HepG2 (cell line): ENCODE data around the gene S100A6. TPM values are rescaled to one million over a fixed set of nuclear protein-coding genes. Genes with fewer than 3 reads are reported as not detected.

ENCODE experiments used
- ARID5B ChIP-seq: IDR thresholded peaks from 2 replicates; pipeline ENCODE4 v1.4.0; 2020; ENCODE audit warnings: mild to moderate bottlenecking, missing genetic modification reagents
- CSRNP2 ChIP-seq: sonication (generic); formaldehyde crosslinking; conservative IDR thresholded peaks from 2 replicates; pipeline ENCODE4 v1.8.0; 2022; ENCODE audit warnings: low read depth, missing genetic modification reagents
- MED1 ChIP-seq: sonication (generic); formaldehyde crosslinking; IDR thresholded peaks from 2 replicates; pipeline ENCODE4 v1.4.0; 2020; ENCODE audit warnings: missing genetic modification reagents
- NCOA2 ChIP-seq: sonication (generic); formaldehyde crosslinking; IDR thresholded peaks from 2 replicates; pipeline ENCODE4 v1.8.0; 2022; ENCODE audit warnings: inconsistent platforms
- NFE2 ChIP-seq: sonication (generic); formaldehyde crosslinking; IDR thresholded peaks from 2 replicates; pipeline ENCODE4 v1.4.0; 2020; ENCODE audit warnings: missing genetic modification reagents
- PRDM10 ChIP-seq: sonication (generic); formaldehyde crosslinking; IDR thresholded peaks from 2 replicates; pipeline ENCODE4 v1.4.0; 2020; ENCODE audit warnings: low read depth, missing genetic modification reagents
- PTBP1 ChIP-seq: fragments of 200-400 bp; formaldehyde crosslinking; IDR thresholded peaks from 2 replicates; pipeline ENCODE4 v1.6.1; 2018; ENCODE audit warnings: low read length, low read depth; ENCODE audit not compliant: poor library complexity, severe bottlenecking
- SAP130 ChIP-seq: IDR thresholded peaks from 2 replicates; pipeline ENCODE4 v1.6.1; 2016; ENCODE audit warnings: low read depth
- SIX4 ChIP-seq: sonication (generic); formaldehyde crosslinking; IDR thresholded peaks from 2 replicates; pipeline ENCODE4 v1.4.0; 2020; ENCODE audit warnings: missing genetic modification reagents
- THAP11 ChIP-seq: IDR thresholded peaks from 2 replicates; pipeline ENCODE4 v1.6.1; 2016; ENCODE audit warnings: missing biosample characterization, missing genetic modification reagents
- YEATS2 ChIP-seq: sonication (generic); formaldehyde crosslinking; IDR thresholded peaks from 2 replicates; pipeline ENCODE4 v1.4.0; 2020; ENCODE audit warnings: missing genetic modification reagents, borderline replicate concordance
- YEATS4 ChIP-seq: sonication (generic); formaldehyde crosslinking; IDR thresholded peaks from 2 replicates; pipeline ENCODE4 v1.4.0; 2020; ENCODE audit warnings: missing genetic modification reagents, borderline replicate concordance
- ZFX ChIP-seq: sonication (generic); formaldehyde crosslinking; IDR thresholded peaks from 2 replicates; pipeline ENCODE4 v1.4.0; 2020; ENCODE audit warnings: mild to moderate bottlenecking, low read depth, missing genetic modification reagents, moderate library complexity
- ZIK1 ChIP-seq: sonication (generic); formaldehyde crosslinking; IDR thresholded peaks from 2 replicates; pipeline ENCODE4 v1.5.0; 2020; ENCODE audit warnings: mild to moderate bottlenecking, low read depth, missing genetic modification reagents, borderline replicate concordance
- ZNF350 ChIP-seq: sonication (generic); formaldehyde crosslinking; IDR thresholded peaks from 2 replicates; pipeline ENCODE4 v1.4.0; 2020; ENCODE audit warnings: mild to moderate bottlenecking, low read depth, missing genetic modification reagents, borderline replicate concordance
- ZNF691 ChIP-seq: sonication (generic); formaldehyde crosslinking; IDR thresholded peaks from 2 replicates; pipeline ENCODE4 v1.4.0; 2020; ENCODE audit warnings: missing genetic modification reagents, low read depth, mild to moderate bottlenecking, borderline replicate concordance
- polyA plus RNA-seq, 8 experiments: library from polyadenylated mRNA; depleted of rRNA in 3 of 8; stranded (reverse) in 7 of 8; unstranded in 1 of 8; fragments of >200 nt; fragmentation: Illumina TruSeq in 4 of 8; extraction: Trizol in 4 of 8; gene quantifications; 2 replicates each; pipeline versions ENCODE4 v1.2.1 to v1.2.3, GENCODE V29; 2011 to 2016; ENCODE audit warnings: low read depth in 4 of 8, missing spikeins in 1 of 8, mixed read lengths in 1 of 8; ENCODE audit not compliant: insufficient read depth in 1 of 8
- total RNA-seq, 5 experiments: library from RNA; depleted of rRNA; stranded (reverse); fragments of >200 nt; fragmentation: Illumina TruSeq; extraction: Trizol; gene quantifications; 2 replicates each; pipeline ENCODE4 v1.2.3, GENCODE V29; 2016; ENCODE audit warnings: low read depth in 1 of 5

The S100A6 gene
- total and polyA plus RNA-seq, 2 of the 13 experiments (the other 11 are each of a cell fraction or from before 2014, with no cell fraction given): 72.9 to 85.0 TPM

GRCh38 chr1:153506831-153507413, 28.9 kb downstream of the S100A6 start (continued):
- TF ChIP-seq THAP11 (no peak), NCOA2 (CRISPR knock-in tag) (0 out of 2 replicates have a peak, but pooled peaks have one; percentile 22), YEATS2 (CRISPR knock-in tag) (no peak), ZFX (CRISPR knock-in tag) (peak; percentile 48; the same call in 1 of the 2 replicates), ARID5B (CRISPR knock-in tag) (peak; percentile 73), NFE2 (CRISPR knock-in tag) (no peak), PTBP1 (no peak), CSRNP2 (CRISPR knock-in tag) (no peak), PRDM10 (CRISPR knock-in tag) (no peak), ZNF691 (0 out of 2 replicates have a peak, but pooled peaks have one; percentile 55), SAP130 (CRISPR knock-in tag) (peak; percentile 53), ZNF350 (CRISPR knock-in tag) (no peak), SIX4 (CRISPR knock-in tag) (no peak), YEATS4 (CRISPR knock-in tag) (peak; percentile 23; the same call in 1 of the 2 replicates), ZIK1 (no peak), MED1 (CRISPR knock-in tag) (peak; percentile 38; the same call in 1 of the 2 replicates)
